ENCODE results near the gene GM2A.

DNA sequence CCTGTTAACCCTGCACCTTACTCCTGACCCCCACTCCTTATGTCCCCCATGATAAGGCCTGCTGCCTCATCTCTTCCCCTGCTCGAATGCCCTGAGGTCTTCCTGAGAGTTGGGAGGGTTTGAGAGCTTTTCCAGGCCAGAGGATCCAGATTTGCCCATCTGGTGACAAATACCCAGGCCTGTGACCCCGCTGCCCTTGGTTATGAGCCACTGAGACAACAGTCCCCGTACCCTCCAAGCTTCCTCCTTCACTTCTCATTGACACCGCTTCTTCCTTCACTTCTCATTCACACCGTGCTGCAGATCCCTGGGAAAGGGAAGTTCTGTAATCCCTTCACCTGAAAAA is 593 bp downstream of the GM2A start:
- TF ChIP-seq, protein P1, sequence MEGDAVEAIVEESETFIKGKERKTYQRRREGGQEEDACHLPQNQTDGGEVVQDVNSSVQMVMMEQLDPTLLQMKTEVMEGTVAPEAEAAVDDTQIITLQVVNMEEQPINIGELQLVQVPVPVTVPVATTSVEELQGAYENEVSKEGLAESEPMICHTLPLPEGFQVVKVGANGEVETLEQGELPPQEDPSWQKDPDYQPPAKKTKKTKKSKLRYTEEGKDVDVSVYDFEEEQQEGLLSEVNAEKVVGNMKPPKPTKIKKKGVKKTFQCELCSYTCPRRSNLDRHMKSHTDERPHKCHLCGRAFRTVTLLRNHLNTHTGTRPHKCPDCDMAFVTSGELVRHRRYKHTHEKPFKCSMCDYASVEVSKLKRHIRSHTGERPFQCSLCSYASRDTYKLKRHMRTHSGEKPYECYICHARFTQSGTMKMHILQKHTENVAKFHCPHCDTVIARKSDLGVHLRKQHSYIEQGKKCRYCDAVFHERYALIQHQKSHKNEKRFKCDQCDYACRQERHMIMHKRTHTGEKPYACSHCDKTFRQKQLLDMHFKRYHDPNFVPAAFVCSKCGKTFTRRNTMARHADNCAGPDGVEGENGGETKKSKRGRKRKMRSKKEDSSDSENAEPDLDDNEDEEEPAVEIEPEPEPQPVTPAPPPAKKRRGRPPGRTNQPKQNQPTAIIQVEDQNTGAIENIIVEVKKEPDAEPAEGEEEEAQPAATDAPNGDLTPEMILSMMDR (IDR thresholded peaks at IDR 0.05; ENCODE audit: low read length), result no peak
- TF ChIP-seq EZH2 (IDR thresholded peaks at IDR 0.05; ENCODE audit: borderline replicate concordance, low read length), result no peak
